Neutrophil (primary cell): ENCODE data around the gene SND1.

Experiments
- H3K27ac ChIP-seq: fragments of 200-600 bp; sonication (generic); 2 replicates; pipeline ENCODE4 v1.5.1; 2016; ENCODE audit warnings: mild to moderate bottlenecking, moderate library complexity
- H3K27me3 ChIP-seq: fragments of 200-600 bp; sonication (generic); 2 replicates; pipeline ENCODE4 v1.6.0; 2016; ENCODE audit warnings: mild to moderate bottlenecking
- H3K36me3 ChIP-seq: fragments of 200-600 bp; sonication (generic); 2 replicates; pipeline ENCODE4 v1.5.1; 2017
- H3K4me1 ChIP-seq, 2 experiments: fragments of 200-600 bp in 1 of 2; sonication (generic) in 1 of 2; 1 replicate in 1 of 2; 2 replicates in 1 of 2; pipeline versions ENCODE4 v1.5.1 to v1.6.1; 2013 to 2016; ENCODE audit warnings: low read depth in 1 of 2, low read length in 1 of 2, mild to moderate bottlenecking in 1 of 2, moderate library complexity in 1 of 2; ENCODE audit not compliant: control insufficient read depth in 1 of 2, insufficient read depth in 1 of 2
- H3K4me3 ChIP-seq, 2 experiments: fragments of 200-600 bp in 1 of 2; sonication (generic) in 1 of 2; 1 replicate in 1 of 2; 2 replicates in 1 of 2; pipeline ENCODE4 v1.5.1; 2013 to 2016; ENCODE audit warnings: low read depth in 1 of 2, low read length in 1 of 2, mild to moderate bottlenecking in 1 of 2, moderate library complexity in 1 of 2
- H3K9me3 ChIP-seq: fragments of 200-600 bp; sonication (generic); 2 replicates; pipeline ENCODE4 v1.5.1; 2016
- CTCF ChIP-seq: fragments of 200-600 bp; sonication (generic); IDR thresholded peaks from 2 replicates; pipeline ENCODE4 v1.5.1; 2016; ENCODE audit warnings: antibody characterized with exemption

The SND1 gene

GRCh38 chr7:128020159-128020558 lies 368.2 kb downstream of the SND1 start:
- H3K36me3 ChIP-seq: peaks cover 71% of the 10 kb centered on the region

DNA sequence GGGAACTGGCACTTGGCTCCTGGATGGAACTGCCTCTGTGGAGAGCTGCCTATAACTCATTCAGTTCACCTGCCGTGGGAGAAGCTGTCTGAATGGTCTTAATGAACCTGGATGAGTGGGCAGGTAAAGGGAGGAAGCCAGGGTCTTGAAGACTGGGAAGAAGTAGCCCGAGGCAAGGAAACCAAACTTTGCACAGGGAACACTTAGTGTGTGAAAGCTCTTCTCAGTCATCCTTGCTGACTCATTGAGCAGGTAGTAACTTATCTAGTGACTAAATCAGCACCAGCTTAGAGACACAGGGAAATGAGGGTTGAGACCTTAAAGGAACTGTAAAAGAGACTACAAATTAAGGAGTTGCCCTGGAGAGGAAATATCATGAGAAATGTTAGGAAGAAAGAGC lies 369.4 kb downstream of the SND1 start:
- Histone ChIP-seq H3K9me3 (no peaks in the 10 kb centered on the region), H3K36me3 (peaks cover 64% of the 10 kb centered on the region), H3K4me1 (peaks cover 99 to 100% of the 10 kb centered on the region in 2 experiments), H3K4me3 (no peak overlapping the region), H3K27ac (peak overlapping the region; percentile 40), H3K27me3 (no peaks in the 10 kb centered on the region)
- no peak for TF ChIP-seq CTCF

More at GRCh38 chr7:128020159-128020558, 368.2 kb downstream of the SND1 start:
- peak; percentile 41 for TF ChIP-seq CTCF
- Histone ChIP-seq H3K27me3 (no peaks in the 10 kb centered on the region), H3K9me3 (no peaks in the 10 kb centered on the region), H3K27ac (peak overlapping the region; percentile 73), H3K4me1 (peaks cover 98 to 100% of the 10 kb centered on the region in 2 experiments), H3K4me3 (no peak overlapping the region)

- Histone ChIP-seq H3K27ac (peak overlapping the region; percentile 94), H3K4me1 (peaks cover 99 to 100% of the 10 kb centered on the region in 2 experiments), H3K4me3 (peak overlapping the region; percentile 15 to 29), H3K27me3 (no peaks in the 10 kb centered on the region), H3K36me3 (peaks cover 54% of the 10 kb centered on the region), H3K9me3 (no peaks in the 10 kb centered on the region)
- no peak for TF ChIP-seq CTCF
These were observed 370.9 kb downstream of the SND1 start for GRCh38 chr7:128022631-128023532.

GRCh38 chr7:128024151-128024550 lies 372.2 kb downstream of the SND1 start:
- Histone ChIP-seq H3K27ac (peak overlapping the region; percentile 94), H3K27me3 (no peaks in the 10 kb centered on the region), H3K4me1 (peaks cover 99 to 100% of the 10 kb centered on the region in 2 experiments), H3K4me3 (peak overlapping the region; percentile 3 to 81), H3K9me3 (no peaks in the 10 kb centered on the region), H3K36me3 (peaks cover 56% of the 10 kb centered on the region)
- TF ChIP-seq CTCF: no peak

- no peak for TF ChIP-seq CTCF
- Histone ChIP-seq H3K4me1 (peaks cover 99 to 100% of the 10 kb centered on the region in 2 experiments), H3K9me3 (no peaks in the 10 kb centered on the region), H3K36me3 (peaks cover 56% of the 10 kb centered on the region), H3K4me3 (peak overlapping the region; percentile 81 to 93), H3K27me3 (no peaks in the 10 kb centered on the region), H3K27ac (peak overlapping the region; percentile 94)
These were observed 373.4 kb downstream of the SND1 start for GRCh38 chr7:128025380-128025779.
